HepG2 (cell line): Measurements from ENCODE around the gene RNGTT.

Experiments
- ARNTL ChIP-seq: sonication (generic); formaldehyde crosslinking; IDR thresholded peaks from 2 replicates; pipeline ENCODE4 v1.4.0; 2020; ENCODE audit warnings: mild to moderate bottlenecking, missing genetic modification reagents
- ATF3 ChIP-seq: sonication (generic); formaldehyde crosslinking; IDR thresholded peaks from 2 replicates; pipeline ENCODE4 v1.4.0; 2020; ENCODE audit warnings: missing genetic modification reagents
- DBP ChIP-seq: sonication (generic); formaldehyde crosslinking; IDR thresholded peaks from 2 replicates; pipeline ENCODE4 v1.4.0; 2020; ENCODE audit warnings: missing genetic modification reagents; ENCODE audit errors: not compliant biosample characterization
- POLR2A ChIP-seq, 2 experiments: IDR thresholded peaks; 2 replicates each; pipeline ENCODE4 v1.6.1; 2011; ENCODE audit warnings: low read depth in 2 of 2, low read length in 2 of 2, mild to moderate bottlenecking in 1 of 2, moderate library complexity in 1 of 2; ENCODE audit not compliant: insufficient read depth in 1 of 2
- RAD21 ChIP-seq: fragments of 450-650 bp; formaldehyde crosslinking; IDR thresholded peaks from 2 replicates; pipeline ENCODE4 v1.5.0; 2020; ENCODE audit warnings: mild to moderate bottlenecking
- TAF15 ChIP-seq: fragments of 200-400 bp; formaldehyde crosslinking; IDR thresholded peaks from one replicate; pipeline ENCODE4 v1.6.1; 2018; ENCODE audit warnings: mild to moderate bottlenecking, low read depth, low read length; ENCODE audit not compliant: poor library complexity, severe bottlenecking
- ZNF557 ChIP-seq: sonication (generic); formaldehyde crosslinking; IDR thresholded peaks from 2 replicates; pipeline ENCODE4 v1.4.0; 2020; ENCODE audit warnings: missing genetic modification reagents
- TF ChIP-seq, protein P1 (sequence below): sonication (generic); formaldehyde crosslinking; IDR thresholded peaks from 2 replicates; pipeline ENCODE4 v1.5.0; 2020; ENCODE audit warnings: mild to moderate bottlenecking, missing genetic modification reagents, moderate library complexity

- TF ChIP-seq RAD21 (CRISPR knock-in tag) (no peak), ZNF557 (CRISPR knock-in tag) (no peak), TAF15 (no peak), ARNTL (CRISPR knock-in tag) (no peak), POLR2A (IDR thresholded peaks at IDR 0.05; ENCODE audit: insufficient read depth in 1 of 2, low read depth in 2 of 2, low read length in 2 of 2) (no peak), ATF3 (CRISPR knock-in tag) (no peak), DBP (CRISPR knock-in tag) (no peak)
- TF ChIP-seq, protein P1, sequence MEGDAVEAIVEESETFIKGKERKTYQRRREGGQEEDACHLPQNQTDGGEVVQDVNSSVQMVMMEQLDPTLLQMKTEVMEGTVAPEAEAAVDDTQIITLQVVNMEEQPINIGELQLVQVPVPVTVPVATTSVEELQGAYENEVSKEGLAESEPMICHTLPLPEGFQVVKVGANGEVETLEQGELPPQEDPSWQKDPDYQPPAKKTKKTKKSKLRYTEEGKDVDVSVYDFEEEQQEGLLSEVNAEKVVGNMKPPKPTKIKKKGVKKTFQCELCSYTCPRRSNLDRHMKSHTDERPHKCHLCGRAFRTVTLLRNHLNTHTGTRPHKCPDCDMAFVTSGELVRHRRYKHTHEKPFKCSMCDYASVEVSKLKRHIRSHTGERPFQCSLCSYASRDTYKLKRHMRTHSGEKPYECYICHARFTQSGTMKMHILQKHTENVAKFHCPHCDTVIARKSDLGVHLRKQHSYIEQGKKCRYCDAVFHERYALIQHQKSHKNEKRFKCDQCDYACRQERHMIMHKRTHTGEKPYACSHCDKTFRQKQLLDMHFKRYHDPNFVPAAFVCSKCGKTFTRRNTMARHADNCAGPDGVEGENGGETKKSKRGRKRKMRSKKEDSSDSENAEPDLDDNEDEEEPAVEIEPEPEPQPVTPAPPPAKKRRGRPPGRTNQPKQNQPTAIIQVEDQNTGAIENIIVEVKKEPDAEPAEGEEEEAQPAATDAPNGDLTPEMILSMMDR = no peak
Observed at GRCh38 chr6:88651400-88651799, 312.0 kb downstream of the RNGTT start.
